ENCODE measurements around the gene MYL5.

DNA sequence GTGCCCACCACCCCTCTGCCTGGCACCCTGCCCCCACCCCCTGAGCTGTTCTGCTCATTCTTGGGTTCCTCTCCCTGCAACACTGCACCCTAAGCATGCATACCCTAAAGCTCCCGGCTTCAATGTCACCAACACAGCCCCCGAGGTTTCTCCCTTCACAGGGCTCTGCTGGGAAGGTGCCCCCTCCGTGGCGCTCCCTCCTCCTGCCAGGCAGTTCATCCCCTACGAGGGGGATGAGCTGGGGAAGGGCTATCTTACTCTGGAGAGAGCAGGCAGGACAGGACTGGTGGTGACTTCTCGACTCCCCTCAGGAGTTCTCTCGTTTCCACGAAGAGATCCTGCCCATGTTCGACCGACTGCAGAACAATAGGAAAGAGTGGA lies 6.8 kb upstream of the MYL5 start:
- TF ChIP-seq POLR2A (IDR thresholded peaks at IDR 0.05) (no peak), CTCF (IDR thresholded peaks at IDR 0.05) (no peak)
